Measurements from ENCODE around the gene BEND6. TPM values are rescaled to one million over a fixed set of nuclear protein-coding genes. Genes with fewer than 3 reads are reported as not detected.

BEND6 gene
- polyA plus RNA-seq, 1 donor from 2014 or later = 8.6 TPM

DNA sequence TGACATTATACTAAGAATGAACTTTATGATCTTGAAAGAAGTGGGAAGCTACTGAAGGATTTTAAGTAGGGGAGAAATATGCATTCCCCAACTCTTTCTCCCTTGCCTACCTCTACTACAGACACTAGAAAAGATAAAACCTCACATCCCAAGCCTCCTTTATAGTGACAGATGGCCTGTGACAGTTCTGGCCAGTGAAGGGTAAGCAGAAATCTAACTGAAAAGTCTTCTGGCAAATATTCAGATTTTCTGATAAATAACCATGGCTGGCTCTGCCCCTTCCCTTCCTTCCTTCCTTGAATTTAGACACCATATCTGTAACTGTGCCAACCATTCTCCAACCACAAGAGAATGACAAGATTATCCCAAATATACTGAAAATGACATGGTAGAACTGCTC is 10.2 kb upstream of the BEND6 start:
- no peaks in the 10 kb centered on the region for H3F3A ChIP-seq (ENCODE audit: insufficient read depth, low read length, poor library complexity, severe bottlenecking)
- no peak for TF ChIP-seq EZH2 (IDR thresholded peaks at IDR 0.05; ENCODE audit: borderline replicate concordance, insufficient read depth, low read length, poor library complexity, severe bottlenecking)
- TF ChIP-seq MXI1 (conservative IDR thresholded peaks at IDR 0.05; ENCODE audit: poor library complexity, severe bottlenecking) = no peak
- TF ChIP-seq RAD21 (conservative IDR thresholded peaks at IDR 0.05) = no peak
- no peak for TF ChIP-seq POLR2AphosphoS5 (IDR thresholded peaks at IDR 0.05)
- no peak for TF ChIP-seq TAF1 (IDR thresholded peaks at IDR 0.05; ENCODE audit: low read depth)
- TF ChIP-seq, protein P1, sequence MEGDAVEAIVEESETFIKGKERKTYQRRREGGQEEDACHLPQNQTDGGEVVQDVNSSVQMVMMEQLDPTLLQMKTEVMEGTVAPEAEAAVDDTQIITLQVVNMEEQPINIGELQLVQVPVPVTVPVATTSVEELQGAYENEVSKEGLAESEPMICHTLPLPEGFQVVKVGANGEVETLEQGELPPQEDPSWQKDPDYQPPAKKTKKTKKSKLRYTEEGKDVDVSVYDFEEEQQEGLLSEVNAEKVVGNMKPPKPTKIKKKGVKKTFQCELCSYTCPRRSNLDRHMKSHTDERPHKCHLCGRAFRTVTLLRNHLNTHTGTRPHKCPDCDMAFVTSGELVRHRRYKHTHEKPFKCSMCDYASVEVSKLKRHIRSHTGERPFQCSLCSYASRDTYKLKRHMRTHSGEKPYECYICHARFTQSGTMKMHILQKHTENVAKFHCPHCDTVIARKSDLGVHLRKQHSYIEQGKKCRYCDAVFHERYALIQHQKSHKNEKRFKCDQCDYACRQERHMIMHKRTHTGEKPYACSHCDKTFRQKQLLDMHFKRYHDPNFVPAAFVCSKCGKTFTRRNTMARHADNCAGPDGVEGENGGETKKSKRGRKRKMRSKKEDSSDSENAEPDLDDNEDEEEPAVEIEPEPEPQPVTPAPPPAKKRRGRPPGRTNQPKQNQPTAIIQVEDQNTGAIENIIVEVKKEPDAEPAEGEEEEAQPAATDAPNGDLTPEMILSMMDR (IDR thresholded peaks at IDR 0.05; ENCODE audit: poor library complexity, severe bottlenecking) = no peak
- TF ChIP-seq EP300 (conservative IDR thresholded peaks at IDR 0.05; ENCODE audit: poor library complexity, severe bottlenecking) = no peak
- no peak for TF ChIP-seq SMC3 (conservative IDR thresholded peaks at IDR 0.05; ENCODE audit: poor library complexity)
- TF ChIP-seq, protein P2, sequence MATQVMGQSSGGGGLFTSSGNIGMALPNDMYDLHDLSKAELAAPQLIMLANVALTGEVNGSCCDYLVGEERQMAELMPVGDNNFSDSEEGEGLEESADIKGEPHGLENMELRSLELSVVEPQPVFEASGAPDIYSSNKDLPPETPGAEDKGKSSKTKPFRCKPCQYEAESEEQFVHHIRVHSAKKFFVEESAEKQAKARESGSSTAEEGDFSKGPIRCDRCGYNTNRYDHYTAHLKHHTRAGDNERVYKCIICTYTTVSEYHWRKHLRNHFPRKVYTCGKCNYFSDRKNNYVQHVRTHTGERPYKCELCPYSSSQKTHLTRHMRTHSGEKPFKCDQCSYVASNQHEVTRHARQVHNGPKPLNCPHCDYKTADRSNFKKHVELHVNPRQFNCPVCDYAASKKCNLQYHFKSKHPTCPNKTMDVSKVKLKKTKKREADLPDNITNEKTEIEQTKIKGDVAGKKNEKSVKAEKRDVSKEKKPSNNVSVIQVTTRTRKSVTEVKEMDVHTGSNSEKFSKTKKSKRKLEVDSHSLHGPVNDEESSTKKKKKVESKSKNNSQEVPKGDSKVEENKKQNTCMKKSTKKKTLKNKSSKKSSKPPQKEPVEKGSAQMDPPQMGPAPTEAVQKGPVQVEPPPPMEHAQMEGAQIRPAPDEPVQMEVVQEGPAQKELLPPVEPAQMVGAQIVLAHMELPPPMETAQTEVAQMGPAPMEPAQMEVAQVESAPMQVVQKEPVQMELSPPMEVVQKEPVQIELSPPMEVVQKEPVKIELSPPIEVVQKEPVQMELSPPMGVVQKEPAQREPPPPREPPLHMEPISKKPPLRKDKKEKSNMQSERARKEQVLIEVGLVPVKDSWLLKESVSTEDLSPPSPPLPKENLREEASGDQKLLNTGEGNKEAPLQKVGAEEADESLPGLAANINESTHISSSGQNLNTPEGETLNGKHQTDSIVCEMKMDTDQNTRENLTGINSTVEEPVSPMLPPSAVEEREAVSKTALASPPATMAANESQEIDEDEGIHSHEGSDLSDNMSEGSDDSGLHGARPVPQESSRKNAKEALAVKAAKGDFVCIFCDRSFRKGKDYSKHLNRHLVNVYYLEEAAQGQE (IDR thresholded peaks at IDR 0.05; ENCODE audit: borderline replicate concordance) = no peak
- no peak overlapping the region for H3K4me3 ChIP-seq (ENCODE audit: low read length)
- H3K36me3 ChIP-seq (ENCODE audit: insufficient read depth, low read length) = no peaks in the 10 kb centered on the region
- H3K27me3 ChIP-seq (ENCODE audit: insufficient read depth, low read depth, low read length) = no peaks in the 10 kb centered on the region
- H3K79me2 ChIP-seq (replicated peaks; ENCODE audit: insufficient read depth, low read length) = no peaks in the 10 kb centered on the region
- H3K27ac ChIP-seq (ENCODE audit: low read length) = no peak overlapping the region
- no peaks in the 10 kb centered on the region for H3K9me3 ChIP-seq (ENCODE audit: low read length)
- no peak overlapping the region for H2AFZ ChIP-seq (ENCODE audit: low read depth, low read length)
- H4K20me1 ChIP-seq (ENCODE audit: insufficient read depth) = no peaks in the 10 kb centered on the region
- no peak overlapping the region for H3K9ac ChIP-seq (ENCODE audit: low read length)
- H3K9me2 ChIP-seq (ENCODE audit: insufficient read depth, low read length) = no peaks in the 10 kb centered on the region
- no peak overlapping the region for H3K4me2 ChIP-seq (ENCODE audit: low read length)

DNA sequence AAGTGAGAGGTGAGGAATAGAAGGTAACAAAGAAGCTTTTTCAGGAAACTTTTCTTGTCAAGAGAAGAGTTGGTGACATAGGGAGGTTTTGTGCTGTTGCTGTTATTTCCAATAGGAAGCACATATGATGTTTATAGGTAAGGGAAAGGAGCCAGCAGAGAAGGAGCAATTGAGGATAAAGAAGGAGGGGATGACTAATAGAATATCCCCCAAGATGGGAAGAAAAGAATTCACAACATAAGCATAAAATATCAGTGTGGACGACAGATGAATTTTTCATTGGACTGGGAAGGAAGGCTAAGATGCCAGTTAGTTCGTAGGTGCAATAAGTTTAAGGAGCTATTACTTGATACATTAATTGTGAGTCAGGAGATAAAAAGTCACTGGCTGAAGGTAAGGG is 8.5 kb upstream of the BEND6 start:
- Histone ChIP-seq H3K4me3 (ENCODE audit: low read length) (no peak overlapping the region), H3K36me3 (ENCODE audit: insufficient read depth, low read length) (no peaks in the 10 kb centered on the region), H3K4me2 (ENCODE audit: low read length) (no peak overlapping the region), H3K27ac (ENCODE audit: low read length) (no peak overlapping the region), H3K27me3 (ENCODE audit: insufficient read depth, low read depth, low read length) (no peaks in the 10 kb centered on the region), H3K9ac (ENCODE audit: low read length) (no peak overlapping the region), H3K9me3 (ENCODE audit: low read length) (no peaks in the 10 kb centered on the region), H4K20me1 (ENCODE audit: insufficient read depth) (no peaks in the 10 kb centered on the region), H2AFZ (ENCODE audit: low read depth, low read length) (no peak overlapping the region), H3K79me2 (replicated peaks; ENCODE audit: insufficient read depth, low read length) (no peaks in the 10 kb centered on the region), H3K9me2 (ENCODE audit: insufficient read depth, low read length) (no peaks in the 10 kb centered on the region), H3F3A (ENCODE audit: insufficient read depth, low read length, poor library complexity, severe bottlenecking) (no peaks in the 10 kb centered on the region)
- no peak for TF ChIP-seq TAF1 (IDR thresholded peaks at IDR 0.05; ENCODE audit: low read depth)
- TF ChIP-seq, protein P1 (IDR thresholded peaks at IDR 0.05; ENCODE audit: poor library complexity, severe bottlenecking) = no peak
- TF ChIP-seq SMC3 (conservative IDR thresholded peaks at IDR 0.05; ENCODE audit: poor library complexity) = no peak
- TF ChIP-seq MXI1 (conservative IDR thresholded peaks at IDR 0.05; ENCODE audit: poor library complexity, severe bottlenecking) = no peak
- no peak for TF ChIP-seq POLR2AphosphoS5 (IDR thresholded peaks at IDR 0.05)
- no peak for TF ChIP-seq RAD21 (conservative IDR thresholded peaks at IDR 0.05)
- no peak for TF ChIP-seq EZH2 (IDR thresholded peaks at IDR 0.05; ENCODE audit: borderline replicate concordance, insufficient read depth, low read length, poor library complexity, severe bottlenecking)
- TF ChIP-seq, protein P2 (IDR thresholded peaks at IDR 0.05; ENCODE audit: borderline replicate concordance) = no peak
- TF ChIP-seq EP300 (conservative IDR thresholded peaks at IDR 0.05; ENCODE audit: poor library complexity, severe bottlenecking) = no peak

Measured in neural cell (in vitro differentiated cells).